Left forelimb (tissue), 1 donor: ENCODE data around the gene PRODH2.
A peak's percentile ranks its signal among the peaks of the same experiment; 100 is the strongest.

Experiments
- DNase-seq: peaks from one replicate; pipeline ENCODE4 v3.0.0-alpha.2; 2018; ENCODE audit warnings: low spot score

The PRODH2 gene

GRCh38 chr19:35757749-35758608, 54.7 kb downstream of the PRODH2 start, which contains the start of gene PROSER3:
TSS of gene PROSER3 (plus strand) at chr19:35758176. CDS start at chr19:35758216, 40 bp downstream.
- DNase-seq, result peak; percentile 99

DNA sequence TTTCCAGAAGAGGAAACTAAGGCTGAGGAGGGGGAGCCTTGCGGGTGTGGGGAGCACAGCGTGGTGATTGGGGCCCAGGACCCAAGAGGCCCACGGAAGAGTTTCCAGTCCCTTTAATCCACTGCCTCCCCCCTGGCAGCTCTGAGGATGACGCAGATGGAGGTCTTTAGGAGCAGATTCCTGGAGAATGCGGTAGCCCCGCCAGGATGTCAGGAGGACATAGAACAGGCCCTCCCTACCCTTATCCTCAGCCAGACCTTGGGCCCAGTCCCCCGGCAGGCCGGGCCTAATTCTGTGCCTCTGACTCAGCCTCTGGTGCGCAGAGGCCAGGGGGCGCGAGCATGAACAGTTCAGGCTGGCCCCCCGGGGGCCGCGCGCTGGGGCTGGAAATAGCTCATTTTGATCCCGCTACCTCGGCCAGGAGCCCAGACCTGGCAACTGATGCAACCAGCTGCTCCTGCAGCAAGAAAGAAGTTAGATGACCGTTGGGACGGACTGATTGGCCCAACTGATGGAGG, 55.4 kb downstream of the PRODH2 start:
- DNase-seq, result peak; percentile 98

- no peak for DNase-seq
These were observed 56.0 kb downstream of the PRODH2 start, which contains the start of gene HSPB6 for GRCh38 chr19:35756377-35757230. TSS of gene HSPB6 (minus strand) at chr19:35757029. CDS start at chr19:35757008, 21 bp downstream.

GRCh38 chr19:35755550-35756376, 56.9 kb downstream of the PRODH2 start:
- DNase-seq, result peak; percentile 84

DNA sequence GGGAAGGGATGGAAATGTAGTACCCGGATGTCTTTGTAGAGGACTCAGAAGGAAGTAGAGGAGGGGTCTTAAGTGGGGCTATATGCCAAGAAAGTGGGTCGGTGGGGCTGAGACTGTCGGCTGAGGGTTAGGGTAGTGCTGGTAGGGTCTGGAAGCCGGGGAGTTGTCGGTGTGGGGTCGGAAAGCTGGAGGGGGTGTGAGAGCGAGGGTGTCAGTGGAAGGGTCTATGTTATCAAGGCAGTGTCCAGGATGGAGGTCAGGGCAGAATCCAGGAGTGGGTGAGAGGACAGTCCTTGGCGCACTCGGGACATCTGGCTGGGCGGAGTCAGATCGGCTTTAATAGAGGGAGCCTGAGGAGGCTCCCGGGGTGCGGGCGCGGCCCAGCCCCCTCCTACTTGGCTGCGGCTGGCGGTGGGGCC, 57.5 kb downstream of the PRODH2 start:
- no peak for DNase-seq

DNA sequence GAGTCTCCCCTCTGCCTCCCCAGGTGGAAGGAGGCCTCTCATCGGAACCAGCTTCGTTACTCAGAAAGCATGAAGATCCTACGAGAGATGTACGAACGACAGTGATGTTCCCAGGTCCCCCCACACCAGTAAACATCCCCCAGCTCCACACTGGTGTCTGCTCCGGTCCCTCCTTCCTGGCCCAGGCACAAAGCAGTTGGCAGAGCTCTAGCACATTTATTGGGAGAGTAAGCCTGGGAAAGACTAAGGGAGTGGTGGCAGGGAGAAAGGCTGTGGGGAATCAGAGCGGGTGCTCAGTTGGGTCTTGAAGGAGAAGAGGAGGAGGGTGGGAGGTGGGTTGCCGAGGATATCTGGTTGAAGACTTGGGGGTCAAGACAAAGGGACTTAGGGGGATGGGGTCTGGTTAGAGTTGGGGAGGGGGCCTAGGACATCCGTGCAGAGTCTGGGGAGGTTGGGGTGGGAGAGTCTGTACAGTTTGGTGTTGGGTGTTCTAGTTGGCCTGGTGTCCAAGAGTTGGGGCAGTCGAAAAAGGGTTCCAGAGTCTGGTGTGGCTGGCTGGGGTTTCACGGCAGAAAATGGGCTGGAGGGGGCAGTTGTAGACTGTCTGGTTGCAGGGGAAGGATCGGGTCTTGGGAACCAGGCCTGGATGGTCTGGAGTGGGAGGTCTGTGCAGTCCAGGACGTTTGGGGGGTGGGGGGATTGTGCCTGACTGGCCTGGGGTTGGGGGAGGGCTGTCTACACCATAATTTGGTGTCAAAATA, 58.1 kb downstream of the PRODH2 start:
- no peak for DNase-seq

DNA sequence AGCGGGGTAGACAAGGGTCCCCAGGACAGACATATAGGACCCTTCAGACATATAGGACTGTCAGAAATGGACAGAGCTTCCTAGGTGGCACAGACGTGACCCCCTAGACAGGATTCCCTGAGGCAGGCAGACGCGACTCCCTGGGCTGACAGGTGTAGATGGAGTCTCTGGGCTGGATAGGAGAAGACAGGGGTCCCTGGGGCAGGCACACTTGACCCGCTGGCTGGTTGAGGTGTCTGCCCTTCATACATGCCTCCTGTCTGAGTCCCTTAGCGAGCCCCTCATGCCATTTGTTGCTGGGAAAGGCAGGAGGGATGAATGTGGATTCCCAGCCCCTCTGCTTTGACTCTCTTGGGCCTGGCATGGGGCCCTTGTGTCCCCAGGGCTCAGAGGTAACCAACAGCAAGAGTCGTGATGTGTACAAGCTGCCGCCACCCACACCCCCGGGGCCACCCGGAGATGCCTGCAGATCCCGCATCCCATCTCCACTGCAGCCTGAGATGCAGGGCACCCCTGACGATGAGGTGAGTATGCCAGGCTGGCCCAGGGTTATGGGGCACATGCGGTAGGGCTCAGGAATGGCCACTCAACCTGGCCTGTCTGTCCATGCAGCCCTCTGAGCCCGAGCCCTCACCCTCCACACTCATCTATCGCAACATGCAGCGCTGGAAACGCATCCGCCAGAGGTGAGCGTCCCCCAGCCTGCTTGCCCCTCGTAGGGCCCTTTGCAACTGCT, 58.8 kb downstream of the PRODH2 start:
- DNase-seq, result no peak

DNA sequence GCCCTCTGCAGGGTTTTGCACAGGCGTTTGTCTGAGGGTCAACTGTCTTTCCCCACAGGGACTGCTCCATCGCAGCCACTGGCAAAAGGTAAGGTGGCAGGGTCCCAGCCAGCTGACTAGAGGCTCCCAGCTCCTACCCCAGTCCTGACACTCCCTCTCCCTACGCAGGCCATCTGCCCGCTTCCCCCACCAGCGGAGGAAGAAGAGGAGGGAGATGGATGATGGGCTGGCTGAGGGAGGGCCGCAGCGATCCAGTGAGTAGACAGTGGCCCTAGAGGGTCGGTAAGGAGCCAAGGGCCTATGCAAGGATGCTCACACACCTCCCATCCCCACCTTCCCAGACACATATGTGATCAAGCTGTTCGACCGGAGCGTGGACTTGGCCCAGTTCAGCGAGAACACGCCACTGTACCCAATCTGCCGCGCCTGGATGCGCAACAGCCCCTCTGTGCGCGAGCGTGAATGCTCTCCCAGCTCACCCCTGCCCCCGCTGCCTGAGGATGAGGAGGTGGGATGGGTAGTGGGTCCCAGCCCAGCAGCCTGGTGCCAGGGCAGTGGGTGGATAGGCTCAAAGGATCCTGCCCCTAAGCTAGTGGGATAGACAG, 59.8 kb downstream of the PRODH2 start:
- DNase-seq, result no peak

DNA sequence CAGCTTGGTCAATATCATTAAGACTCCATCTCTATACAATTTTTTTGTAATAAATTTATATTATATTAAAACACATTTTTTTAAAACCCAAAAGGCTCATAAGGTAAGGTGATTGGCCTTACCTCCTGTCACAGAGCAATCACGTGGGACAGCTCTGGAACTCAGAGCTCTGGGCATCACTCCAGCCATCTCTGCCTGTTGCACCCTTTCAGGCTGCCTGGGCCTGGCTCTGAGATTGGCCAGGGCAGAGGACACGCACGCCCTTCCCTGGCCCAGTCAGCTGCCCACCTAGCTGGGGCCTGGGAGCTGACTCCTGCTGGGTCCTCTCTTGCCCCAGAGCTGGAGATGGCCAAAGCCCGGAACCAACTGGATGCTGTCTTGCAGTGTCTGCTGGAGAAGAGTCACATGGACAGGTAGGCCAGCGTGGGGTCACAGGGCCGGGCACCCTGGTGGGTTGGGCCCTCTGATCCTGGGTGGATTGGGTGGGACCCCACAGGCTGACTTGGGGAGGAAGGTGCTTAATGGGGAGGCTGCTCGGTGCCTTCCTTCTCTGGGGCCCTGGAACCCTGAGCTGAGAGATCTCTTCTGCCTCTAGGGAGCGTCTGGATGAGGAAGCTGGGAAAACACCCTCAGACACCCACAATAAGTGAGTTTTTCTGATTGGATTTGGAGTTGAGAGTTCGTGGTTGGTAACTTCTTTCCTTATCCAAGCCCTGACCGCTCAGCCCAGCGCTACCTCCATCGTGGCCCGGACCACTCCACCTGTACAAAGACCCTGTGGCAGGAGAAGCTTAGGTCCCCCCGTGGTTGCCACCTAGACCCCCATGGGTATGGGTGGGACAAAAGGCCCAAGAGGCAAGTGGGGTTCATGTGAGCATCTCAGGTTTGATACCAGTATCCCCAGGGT, 60.6 kb downstream of the PRODH2 start:
- no peak for DNase-seq

GRCh38 chr19:35750167-35750566, 62.5 kb downstream of the PRODH2 start:
- no peak for DNase-seq
